Heart left ventricle (tissue), 13 donors: ENCODE measurements around the gene VAPB.

Source experiments
- CTCF ChIP-seq, 12 donors: fragments of 200-600 bp; sonication (generic) in 4 of 12; IDR thresholded peaks; one replicate each; pipeline versions ENCODE4 v1.5.0 to v1.8.0; 2018 to 2022; ENCODE audit warnings: antibody characterized with exemption in 12 of 12, mild to moderate bottlenecking in 5 of 12
- POLR2A ChIP-seq, 2 donors: fragments of 450-650 bp; IDR thresholded peaks; one replicate each; pipeline ENCODE4 v1.6.1; 2017; ENCODE audit warnings: antibody characterized with exemption in 2 of 2, mild to moderate bottlenecking in 2 of 2, moderate library complexity in 2 of 2
- donor health status: ischemic (EF 13 %, LVEDD 7.1; RV severe dilation, severe dysfunction).
- donor health status: DM: no; HTN: yes; CAD: no.
- donor health status: DM: no; HTN: no; CAD: no.
- donor health status: ischemic (EF 25% LVEDD 6.9; RV normal size, moderate dysfunction).
- donor health status: ischemic (EF 25% LVEDD 5.7; RV mildly dilated, moderate dysfunction).
- donor health status: ischemic (EF 35%, LVEDD 5.7; RV mildly dilated, moderate dysfunction).
- donor health status: nonischemic (EF 11% LVEDD 7.7; RV severe dilation, severe dysfunction).
- donor health status: DM: yes; HTN: yes; CAD: no.
- donor health status: PGD.
- donor health status: ischemic (EF 29% LVEDD 5.4; RV normal size, mild dysfunction).
- donor health status: nonischemic (EF 23%, LVEDD 6.1; RV moderate dilation, normal function).

- TF ChIP-seq CTCF (IDR thresholded peaks at IDR 0.05) (no peak), POLR2A (IDR thresholded peaks at IDR 0.05) (no peak)
Measured at GRCh38 chr20:58431134-58431533, 42.1 kb downstream of the VAPB start.
